ENCODE measurements around the gene NAV2.

DNA sequence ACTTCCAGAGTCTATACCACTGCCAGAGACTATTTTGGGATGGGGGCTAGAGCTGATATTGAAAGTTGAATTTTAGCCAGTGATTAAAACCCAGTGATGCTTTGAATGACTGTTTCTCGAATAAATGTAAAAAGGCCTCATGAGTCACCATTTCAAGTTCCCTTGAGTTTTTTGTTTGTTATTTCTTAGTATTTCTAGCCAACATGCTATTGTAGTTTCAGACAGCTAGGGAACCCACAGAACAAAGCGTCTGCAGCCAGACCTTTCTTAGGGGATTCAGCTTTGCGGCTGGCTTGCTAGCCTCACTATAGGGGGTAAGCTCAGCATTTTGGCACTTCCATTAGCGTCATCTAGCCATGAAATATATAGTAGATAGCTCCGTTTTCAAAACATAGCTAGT lies 381.1 kb downstream of the NAV2 start:
- TF ChIP-seq, protein P1, sequence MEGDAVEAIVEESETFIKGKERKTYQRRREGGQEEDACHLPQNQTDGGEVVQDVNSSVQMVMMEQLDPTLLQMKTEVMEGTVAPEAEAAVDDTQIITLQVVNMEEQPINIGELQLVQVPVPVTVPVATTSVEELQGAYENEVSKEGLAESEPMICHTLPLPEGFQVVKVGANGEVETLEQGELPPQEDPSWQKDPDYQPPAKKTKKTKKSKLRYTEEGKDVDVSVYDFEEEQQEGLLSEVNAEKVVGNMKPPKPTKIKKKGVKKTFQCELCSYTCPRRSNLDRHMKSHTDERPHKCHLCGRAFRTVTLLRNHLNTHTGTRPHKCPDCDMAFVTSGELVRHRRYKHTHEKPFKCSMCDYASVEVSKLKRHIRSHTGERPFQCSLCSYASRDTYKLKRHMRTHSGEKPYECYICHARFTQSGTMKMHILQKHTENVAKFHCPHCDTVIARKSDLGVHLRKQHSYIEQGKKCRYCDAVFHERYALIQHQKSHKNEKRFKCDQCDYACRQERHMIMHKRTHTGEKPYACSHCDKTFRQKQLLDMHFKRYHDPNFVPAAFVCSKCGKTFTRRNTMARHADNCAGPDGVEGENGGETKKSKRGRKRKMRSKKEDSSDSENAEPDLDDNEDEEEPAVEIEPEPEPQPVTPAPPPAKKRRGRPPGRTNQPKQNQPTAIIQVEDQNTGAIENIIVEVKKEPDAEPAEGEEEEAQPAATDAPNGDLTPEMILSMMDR (IDR thresholded peaks at IDR 0.05) = no peak
- no peak for TF ChIP-seq POLR2A (IDR thresholded peaks at IDR 0.05)
